HG03575 (cell line): ENCODE results near the gene ZXDC.

Experiments
- ATAC-seq: cut with Tn5 transposase; IDR thresholded peaks from one replicate; pipeline ENCODE4 v1.9.1; 2021; ENCODE audit not compliant: unreplicated experiment, insufficient number of reproducible peaks, low FRiP score; ENCODE audit errors: extremely low read depth

ZXDC gene

GRCh38 chr3:126461450-126462070 is 14.1 kb downstream of the ZXDC start:
- no peak for ATAC-seq

- no peak for ATAC-seq
Observed at GRCh38 chr3:126460381-126460780, 15.3 kb downstream of the ZXDC start.

- ATAC-seq, result no peak
Observed at GRCh38 chr3:126459763-126460127, 15.9 kb downstream of the ZXDC start.

GRCh38 chr3:126459111-126459762 is 16.5 kb downstream of the ZXDC start:
- no peak for ATAC-seq

GRCh38 chr3:126456766-126457388 is 18.8 kb downstream of the ZXDC start:
- ATAC-seq, result no peak

- ATAC-seq, result no peak
Observed at GRCh38 chr3:126456211-126456610, 19.5 kb downstream of the ZXDC start.

- no peak for ATAC-seq
Observed at GRCh38 chr3:126454437-126455198, 21.1 kb downstream of the ZXDC start.

GRCh38 chr3:126454025-126454424 is 21.7 kb downstream of the ZXDC start:
- ATAC-seq, result no peak

GRCh38 chr3:126452213-126452612 is 23.5 kb downstream of the ZXDC start:
- ATAC-seq, result no peak

- no peak for ATAC-seq
Observed at GRCh38 chr3:126451511-126451910, 24.2 kb downstream of the ZXDC start.

GRCh38 chr3:126450744-126451143 is 24.9 kb downstream of the ZXDC start:
- no peak for ATAC-seq

GRCh38 chr3:126450219-126450618 is 25.5 kb downstream of the ZXDC start:
- no peak for ATAC-seq

- ATAC-seq, result no peak
Observed at GRCh38 chr3:126449621-126450051, 26.1 kb downstream of the ZXDC start.

GRCh38 chr3:126448893-126449180 is 26.9 kb downstream of the ZXDC start:
- ATAC-seq, result no peak

- no peak for ATAC-seq
Observed at GRCh38 chr3:126448136-126448892, 27.4 kb downstream of the ZXDC start.

GRCh38 chr3:126447456-126448106 is 28.1 kb downstream of the ZXDC start:
- ATAC-seq, result no peak

- ATAC-seq, result no peak
Observed at GRCh38 chr3:126446791-126447190, 28.9 kb downstream of the ZXDC start.

- no peak for ATAC-seq
Observed at GRCh38 chr3:126446301-126446700, 29.4 kb downstream of the ZXDC start.

GRCh38 chr3:126445506-126445905 is 30.2 kb downstream of the ZXDC start:
- ATAC-seq, result no peak
